NCI-H1436 (cell line): ENCODE results near the gene TBC1D8.

Source experiments
- DNase-seq: peaks from one replicate; lab custom pipeline; 2025; lab: John Stamatoyannopoulos, UW

The TBC1D8 gene

DNA sequence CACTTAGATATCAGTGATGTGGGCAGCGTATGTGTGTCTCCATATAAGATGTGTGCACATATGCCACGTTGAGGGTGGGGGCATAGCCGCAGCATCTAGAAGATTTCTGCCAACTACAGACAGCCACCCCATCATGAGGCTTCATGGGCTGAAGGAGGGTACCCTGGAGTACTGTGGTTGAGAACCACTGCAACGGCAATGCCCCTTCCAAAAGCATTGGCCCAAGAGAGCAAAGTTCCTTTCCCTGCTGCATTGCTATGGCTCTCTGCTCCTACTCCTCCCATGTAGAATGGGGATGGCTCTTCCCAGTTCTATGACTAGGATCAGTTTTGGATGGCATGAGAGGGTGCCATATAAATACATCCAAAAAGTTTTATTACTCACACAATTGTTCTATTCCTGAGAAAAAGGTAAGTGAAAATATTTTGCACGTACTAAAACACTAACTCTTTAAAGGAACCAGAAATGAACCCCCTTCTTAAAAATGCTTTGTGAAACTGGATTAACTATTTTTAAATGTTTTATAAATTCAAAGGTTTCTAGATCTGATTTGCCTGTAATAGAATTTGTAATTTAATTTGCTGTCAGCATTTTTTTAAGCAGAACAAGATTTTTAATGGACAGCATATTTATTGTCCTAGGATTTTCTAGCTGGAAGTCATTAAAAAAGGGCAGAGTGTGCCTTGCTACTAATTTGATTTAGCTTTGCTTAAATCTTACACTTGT lies 153.5 kb downstream of the TBC1D8 start:
- no peak for DNase-seq

DNA sequence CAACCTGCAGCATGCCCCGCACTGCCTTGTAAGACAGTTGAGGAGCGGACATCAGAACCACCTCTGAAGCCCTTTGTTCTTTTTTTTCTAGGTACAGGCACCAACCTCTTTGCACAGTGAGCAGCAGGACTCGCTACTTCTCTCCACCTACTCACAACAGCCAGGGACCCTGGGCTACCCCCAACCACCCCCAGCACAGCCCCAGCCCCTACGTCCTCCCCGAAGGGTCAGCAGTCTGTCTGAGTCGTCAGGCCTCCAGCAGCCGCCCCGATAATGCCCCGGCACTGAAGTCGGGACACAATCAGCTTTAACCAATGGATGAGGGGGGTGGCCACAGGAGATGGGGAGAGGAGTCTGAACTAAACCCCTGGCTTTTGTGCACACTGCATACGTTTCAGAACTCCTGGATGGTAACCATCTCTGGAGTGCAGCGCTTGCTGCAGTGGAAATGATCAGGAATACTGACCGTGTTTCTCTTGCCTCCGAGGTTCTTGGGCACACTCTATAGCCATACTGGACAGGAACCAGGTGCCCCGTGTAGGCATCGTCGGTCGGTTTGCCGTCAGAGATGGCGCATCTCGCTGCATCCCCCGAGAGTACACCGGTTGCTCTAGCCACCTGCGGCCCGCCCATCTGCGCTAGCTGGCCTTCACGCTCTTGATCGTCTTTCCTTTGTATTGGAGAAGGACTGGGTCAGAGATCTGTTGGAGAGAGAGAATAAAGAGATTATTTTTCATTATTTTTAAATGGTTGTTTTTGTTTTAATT lies 155.7 kb downstream of the TBC1D8 start:
- no peak for DNase-seq

DNA sequence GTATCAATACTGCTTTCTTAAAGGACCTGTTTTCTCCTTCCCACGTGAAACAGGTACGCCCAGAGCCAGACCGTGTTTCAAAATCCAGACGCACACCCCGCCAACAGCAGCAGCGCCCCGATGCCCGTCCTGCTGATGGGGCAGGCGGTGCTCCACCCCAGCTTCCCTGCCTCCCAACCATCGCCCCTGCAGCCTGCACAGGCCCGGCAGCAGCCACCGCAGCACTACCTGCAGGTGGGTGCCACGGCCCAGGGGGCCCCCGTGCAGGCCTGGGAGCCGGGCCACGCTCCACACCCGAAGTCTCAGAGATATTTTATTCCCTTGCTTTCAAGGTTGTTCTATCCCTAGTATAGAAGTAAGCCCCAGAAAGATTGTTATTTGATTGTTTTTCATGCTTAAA lies 157.9 kb downstream of the TBC1D8 start:
- DNase-seq, result no peak

DNA sequence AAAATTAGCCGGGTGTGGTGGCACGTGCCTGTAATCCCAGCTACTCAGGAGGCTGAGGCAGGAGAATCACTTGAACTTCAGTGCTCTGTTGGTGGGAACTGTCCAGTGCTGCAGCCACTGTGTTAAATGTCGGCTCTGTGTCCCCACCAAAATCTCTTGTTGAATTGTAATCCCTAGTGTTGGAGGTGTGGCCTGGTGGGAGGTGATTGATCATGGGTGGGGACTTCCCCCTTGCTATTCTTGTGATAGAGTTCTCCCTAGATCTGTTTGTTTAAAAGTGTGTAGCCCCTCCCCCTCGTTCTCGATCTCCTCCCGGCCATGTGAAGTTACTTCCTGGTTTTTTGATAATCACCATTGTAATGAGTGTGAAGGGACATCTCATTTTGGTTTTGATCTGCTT lies 158.9 kb downstream of the TBC1D8 start:
- no peak for DNase-seq

DNA sequence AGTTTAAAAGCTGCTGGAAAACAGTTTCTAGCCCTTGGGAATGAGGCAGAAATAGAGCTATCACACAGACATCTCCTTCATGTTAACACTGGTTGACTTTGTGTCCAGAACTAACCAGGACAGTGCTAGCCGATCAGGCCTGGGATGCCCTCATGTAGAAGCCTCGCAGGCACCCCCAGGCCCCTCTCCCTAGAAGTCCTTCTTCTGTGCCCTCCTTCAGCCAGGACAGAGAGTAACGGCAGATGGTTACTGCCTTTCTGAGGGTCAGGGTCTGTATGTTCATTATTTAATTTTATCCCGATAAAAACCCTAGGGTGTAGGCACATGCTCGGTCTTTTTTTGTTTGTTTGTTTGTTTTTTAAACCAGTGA lies 159.8 kb downstream of the TBC1D8 start:
- DNase-seq, result no peak

DNA sequence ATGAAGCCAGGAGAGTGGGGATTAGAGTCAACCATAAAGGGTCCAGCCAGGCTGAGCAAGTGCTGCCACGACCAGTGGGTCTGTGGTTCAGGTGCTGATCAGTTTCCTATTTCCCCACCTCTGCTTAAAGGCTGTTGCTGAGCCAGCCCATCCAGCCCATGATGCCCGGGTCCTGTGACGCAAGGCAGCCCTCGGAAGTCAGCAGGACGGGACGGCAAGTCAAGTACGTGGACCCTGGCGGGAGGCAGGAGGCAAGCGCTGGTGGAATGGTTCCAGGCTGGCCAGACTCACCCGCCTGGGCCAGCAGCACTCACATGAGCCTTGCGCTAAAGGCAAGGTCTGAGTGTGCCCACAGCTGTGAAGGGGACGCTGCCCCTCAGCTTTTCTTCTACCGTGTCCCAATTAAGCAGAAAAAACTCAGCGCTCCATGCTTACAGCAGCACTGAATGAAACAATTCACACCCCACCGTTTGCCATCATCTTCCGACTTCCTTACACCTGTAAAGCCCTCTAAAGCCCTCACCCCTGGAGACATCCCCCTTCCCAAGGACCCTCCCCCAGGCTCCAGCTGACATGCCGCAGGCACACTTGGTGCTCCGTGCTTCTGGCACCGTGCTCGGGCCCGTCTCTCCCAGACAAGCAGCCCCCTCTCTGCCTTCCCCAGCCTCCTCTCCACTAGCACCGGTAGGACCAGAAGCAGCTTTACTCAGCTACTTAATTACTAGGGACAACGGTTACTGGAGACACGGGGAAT lies 160.4 kb downstream of the TBC1D8 start:
- no peak for DNase-seq

DNA sequence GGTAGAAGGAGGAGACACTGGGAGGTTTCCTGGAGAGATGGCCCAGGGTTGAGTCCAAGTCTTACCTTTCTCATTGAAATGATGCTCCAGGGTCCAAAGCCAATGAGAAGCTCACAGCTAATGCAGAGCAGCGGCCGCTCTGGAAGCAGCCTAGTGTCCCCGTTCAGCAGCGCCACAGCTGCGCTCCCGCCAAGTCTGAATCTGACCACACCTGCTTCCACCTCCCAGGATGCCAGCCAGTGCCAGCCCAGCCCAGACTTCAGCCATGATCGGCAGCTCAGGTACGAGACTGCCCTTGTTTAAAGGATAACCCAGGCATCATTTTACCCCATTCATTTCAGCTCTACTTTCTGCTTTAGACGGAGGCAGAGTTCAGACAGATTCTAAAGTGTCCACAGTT lies 161.0 kb downstream of the TBC1D8 start:
- no peak for DNase-seq

DNA sequence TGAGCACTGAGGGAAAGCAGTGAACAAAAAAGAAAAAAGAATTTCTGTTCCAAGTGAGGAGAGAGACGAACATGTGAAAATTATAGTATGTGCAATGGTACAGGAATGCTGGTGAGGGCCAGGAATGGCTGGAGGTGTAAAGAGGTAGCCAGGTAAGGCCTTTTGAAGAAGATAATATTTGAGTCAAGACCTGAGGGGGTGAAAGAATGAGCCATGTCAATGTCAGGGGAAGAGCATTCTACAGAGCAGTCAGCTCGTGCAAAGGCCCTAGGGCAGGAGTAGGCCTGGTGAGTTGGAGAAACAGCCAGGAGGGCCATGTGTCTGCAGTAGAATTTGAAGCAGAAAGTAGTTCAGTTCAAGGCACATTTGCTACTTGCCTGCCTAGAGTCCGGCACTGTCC lies 161.5 kb downstream of the TBC1D8 start:
- DNase-seq, result no peak

DNA sequence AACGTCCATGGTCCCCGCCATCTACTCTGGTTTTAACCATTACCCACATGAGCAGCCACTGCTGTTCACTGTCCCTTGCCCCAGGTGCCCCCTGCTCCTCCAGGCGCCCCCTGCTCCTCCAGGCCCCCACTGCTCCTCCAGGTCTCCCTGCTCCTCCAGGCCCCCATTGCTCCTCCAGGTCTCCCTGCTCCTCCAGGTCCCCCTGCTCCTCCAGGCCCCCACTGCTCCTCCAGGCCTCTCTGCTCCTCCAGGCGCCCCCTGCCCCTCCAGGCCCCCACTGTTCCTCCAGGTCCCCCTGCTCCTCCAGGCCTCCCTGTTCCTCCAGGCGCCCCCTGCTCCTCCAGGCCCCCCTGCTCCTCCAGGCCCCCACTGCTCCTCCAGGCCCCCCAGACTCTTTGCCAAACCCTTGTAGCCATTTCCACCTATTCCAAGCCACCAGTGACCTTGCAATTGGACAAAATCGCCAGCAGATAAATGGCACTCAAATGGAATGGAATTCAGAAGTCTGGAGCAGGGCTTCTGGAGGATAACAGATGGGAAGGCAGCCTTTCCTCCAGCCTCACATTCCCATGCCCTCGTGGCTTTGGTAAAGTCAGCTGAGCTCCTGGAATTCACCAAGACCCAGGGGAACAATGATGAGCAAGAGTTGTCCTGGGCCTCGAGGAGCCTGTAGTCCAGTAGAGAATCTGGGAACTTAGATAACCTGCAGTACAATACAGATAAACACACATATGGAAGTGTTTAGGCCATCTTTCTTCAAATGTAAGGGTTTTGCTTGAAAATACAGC lies 162.4 kb downstream of the TBC1D8 start:
- no peak for DNase-seq

DNA sequence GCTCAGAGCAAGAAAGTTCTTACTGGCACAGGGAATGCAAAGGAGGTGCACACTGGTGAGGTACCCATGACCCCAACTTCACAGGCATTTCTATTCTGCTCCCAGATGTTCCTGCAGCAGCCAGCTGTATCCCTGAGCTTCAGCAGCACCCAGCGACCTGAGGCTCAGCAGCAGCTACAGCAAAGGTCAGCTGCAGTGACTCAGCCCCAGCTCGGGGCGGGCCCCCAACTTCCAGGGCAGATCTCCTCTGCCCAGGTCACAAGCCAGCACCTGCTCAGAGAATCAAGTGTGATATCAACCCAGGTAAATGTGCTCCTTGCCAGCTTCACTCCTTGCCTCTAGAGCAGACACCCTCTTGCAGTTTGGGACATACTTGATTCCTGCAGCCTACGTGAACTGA lies 163.2 kb downstream of the TBC1D8 start:
- no peak for DNase-seq

DNA sequence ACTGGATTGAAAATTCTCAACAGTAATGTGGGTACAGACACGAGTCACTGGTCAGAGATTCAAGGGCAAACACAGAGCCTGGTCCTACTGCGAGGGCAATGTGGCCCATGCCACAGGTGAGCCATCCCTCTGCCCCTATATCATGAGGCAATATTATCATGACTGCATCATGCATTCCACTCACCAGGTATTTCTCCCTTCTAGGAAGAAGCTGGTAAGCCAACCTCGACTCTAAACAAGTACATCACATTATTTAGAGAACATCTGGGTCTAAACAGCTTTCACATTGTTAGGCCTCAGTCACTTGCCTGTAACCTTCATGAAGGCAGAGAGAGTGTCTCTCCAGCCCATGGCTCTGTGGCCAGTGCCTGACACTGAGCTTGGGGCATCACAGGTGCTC lies 163.6 kb downstream of the TBC1D8 start:
- no peak for DNase-seq

DNA sequence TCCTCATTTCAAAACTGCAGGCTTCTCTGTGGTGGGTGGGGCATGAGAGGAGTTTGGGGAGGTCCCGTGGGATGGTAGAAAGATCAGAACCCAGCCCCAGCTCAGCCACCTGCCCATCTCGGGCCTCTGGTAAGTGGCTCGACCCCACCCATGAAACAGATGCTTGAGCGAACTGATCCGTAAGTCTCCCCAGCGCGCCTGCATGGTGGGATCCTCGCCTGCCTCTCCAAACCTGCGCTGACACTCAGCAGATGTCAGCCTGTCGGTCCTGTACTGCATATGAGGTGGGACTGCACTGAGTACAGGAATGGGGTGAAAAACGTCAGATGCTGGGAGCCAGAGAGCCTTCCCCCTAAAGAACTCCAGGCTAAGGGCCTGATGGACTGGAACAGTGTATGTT lies 165.0 kb downstream of the TBC1D8 start:
- DNase-seq, result no peak

DNA sequence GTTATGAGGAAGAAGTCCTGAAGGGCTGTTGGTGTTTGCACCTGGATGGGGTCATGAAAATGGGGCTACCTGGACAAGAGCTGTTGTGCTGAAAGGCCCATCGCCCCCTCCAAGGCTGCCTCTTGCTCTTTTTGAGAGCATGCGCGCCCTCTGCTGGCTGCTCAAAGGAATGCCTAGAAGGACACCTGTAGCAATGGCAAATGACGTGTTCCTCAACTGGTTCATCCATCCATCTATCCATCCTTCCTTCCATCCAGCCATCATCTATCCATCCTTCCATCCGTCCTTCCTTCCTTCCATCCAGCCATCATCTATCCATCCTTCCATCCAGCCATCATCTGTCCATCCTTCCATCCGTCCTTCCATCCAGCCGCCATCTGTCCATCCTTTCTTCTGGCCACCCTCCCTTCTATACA lies 166.3 kb downstream of the TBC1D8 start:
- DNase-seq, result peak; percentile 63

DNA sequence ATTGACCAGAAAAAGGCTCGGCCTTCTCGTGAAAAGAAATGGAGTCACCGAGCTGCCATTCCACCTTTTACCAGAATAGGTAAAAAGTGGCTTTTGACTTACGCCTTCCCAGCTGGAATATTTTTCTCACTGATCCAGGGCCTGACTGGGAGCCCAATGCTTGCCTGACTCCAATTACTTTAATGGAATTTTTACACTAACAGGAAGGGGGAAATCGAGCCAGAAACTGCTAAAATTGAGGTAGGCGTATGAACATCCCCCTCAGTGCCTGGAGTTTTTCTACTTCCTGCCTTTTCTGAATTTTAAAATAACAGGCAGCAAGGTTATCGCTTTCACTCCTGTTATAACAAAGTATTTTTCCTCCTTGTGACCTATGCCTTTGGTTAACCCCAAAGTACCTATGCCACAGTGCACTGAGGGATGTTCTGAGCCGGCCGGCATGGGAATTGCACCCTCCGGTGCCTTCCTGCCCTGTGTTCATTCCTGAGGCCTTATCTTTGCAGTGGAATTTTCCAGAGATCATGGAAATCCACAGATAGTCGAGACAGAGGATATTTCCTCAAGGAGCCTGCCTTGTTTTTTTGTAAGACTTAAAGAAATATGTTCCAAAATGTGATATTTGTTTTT lies 167.4 kb downstream of the TBC1D8 start:
- no peak for DNase-seq

DNA sequence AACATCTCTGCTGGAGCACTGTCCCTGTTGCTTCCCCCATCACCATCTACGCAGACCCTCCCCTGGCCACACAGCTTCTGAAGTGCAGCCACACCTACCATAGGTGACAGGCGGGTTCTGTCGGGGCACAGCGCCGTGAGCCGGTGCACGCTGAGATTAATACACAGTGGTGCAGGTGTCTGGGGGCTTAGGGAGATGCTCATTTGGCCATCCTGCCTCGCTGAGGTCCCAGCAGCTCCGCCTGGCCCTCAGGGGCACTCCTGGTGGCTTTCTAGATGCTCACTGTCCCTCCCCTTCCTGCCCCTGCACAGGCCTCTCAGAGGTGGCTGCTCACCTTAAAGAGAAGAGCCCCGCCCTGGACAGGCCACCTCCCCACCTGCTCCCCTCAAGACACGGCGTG lies 168.0 kb downstream of the TBC1D8 start:
- no peak for DNase-seq

DNA sequence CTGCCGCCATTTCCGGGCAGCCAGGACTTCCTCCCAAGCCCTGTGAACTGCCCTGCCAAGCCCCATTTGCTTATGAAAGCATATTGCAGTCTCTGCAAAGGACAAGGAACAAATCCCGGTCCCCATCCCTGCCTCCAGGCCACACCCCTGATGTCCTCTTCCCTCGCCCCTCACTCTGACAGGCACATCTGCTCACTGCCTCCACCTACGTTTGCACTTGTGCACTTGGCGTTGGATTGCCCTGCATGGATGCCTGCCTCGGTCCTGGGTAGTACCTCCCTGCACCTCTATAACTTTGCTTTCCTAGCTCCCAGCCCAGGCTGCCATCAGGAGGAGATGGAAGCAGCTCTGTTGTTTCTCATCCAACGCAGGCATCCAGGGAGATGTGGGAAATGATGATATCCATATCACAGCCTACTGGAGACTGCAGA lies 168.7 kb downstream of the TBC1D8 start:
- DNase-seq, result no peak

DNA sequence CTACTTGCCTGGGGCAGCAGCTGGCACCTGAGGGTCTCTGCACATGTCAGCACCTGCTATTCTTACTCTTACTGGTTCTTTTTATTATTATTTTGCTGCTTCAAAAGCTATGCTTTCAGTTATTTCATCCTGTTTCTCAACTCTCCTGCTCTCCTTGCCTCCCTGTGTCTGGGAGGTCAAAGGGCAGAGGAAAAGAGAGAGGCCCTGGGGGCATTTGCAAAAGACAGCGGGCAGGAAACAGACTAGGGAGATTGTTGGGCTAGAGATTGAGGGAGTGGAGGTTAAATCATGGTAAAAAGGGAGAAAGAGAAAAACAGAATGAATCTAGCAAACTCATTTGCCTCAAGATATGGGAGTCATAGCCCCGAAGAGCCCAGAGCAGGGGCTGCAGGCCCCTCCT lies 170.2 kb downstream of the TBC1D8 start:
- DNase-seq, result no peak

DNA sequence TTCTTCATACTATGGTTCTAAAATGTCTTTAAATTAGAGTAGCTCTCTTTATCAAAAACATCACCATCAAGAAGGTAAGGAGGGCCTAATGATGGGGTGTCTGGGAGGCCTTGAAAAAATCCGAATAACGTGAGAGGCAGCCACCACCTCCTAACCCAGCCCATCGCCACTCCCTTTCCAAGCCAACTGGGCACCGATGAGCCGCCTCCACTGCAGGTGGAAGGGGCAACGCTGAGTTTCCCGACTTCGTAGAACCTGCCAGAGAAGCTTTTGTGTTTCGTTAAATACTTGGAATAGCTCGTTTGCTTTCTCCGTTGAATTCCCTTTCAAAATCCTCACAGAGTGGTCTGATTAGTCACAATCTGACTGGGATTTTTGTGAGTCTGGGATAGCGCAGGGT lies 171.1 kb downstream of the TBC1D8 start:
- DNase-seq, result no peak

DNA sequence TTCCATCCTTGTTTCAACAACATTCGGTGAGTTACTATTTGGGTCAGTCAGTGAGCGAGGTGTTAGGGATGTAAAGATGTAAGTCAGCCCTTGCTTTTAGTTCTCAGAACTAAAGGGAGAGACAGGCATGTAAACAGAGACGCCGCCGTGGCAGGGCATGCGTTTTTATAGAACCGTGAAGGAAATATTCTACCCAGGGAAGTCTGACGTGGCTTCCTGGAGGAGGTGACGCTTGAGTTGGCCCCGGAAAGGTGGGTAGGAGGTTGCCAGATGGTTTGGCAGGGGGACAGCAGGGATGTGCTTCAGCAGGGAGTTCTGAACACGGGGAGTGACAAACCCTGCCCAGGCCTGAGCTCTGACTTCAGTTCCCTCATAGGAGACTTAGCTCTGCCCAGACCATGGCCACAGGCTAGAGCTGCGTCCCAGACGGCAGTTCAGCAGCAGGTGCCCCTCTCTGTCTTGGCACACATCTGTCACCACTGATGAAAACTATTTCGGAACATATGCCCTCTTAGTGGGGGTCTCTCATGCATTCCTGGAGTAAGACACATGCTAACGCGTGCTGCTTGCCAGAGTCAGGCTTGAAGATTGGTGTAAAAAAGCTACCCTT lies 172.5 kb downstream of the TBC1D8 start:
- DNase-seq, result no peak

DNA sequence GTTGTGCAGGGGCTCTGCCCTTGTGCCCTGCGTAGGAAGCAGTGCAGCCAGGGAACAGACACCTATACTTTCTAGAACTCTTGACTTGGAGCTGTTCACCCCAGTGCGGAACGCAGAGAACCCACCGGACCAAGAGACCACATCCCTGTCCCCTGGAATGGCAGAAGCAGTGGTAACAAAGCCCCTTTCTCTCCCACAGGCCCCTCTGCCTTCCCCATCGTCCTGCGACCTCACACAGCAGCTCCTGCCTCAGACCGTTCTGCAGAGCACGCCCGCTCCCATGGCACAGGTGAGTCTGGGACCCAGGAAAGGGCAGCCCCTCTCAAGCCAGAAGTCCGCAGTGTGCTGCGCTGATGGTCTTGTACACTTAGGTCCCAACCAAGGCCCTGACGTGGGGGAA lies 173.7 kb downstream of the TBC1D8 start:
- no peak for DNase-seq

DNA sequence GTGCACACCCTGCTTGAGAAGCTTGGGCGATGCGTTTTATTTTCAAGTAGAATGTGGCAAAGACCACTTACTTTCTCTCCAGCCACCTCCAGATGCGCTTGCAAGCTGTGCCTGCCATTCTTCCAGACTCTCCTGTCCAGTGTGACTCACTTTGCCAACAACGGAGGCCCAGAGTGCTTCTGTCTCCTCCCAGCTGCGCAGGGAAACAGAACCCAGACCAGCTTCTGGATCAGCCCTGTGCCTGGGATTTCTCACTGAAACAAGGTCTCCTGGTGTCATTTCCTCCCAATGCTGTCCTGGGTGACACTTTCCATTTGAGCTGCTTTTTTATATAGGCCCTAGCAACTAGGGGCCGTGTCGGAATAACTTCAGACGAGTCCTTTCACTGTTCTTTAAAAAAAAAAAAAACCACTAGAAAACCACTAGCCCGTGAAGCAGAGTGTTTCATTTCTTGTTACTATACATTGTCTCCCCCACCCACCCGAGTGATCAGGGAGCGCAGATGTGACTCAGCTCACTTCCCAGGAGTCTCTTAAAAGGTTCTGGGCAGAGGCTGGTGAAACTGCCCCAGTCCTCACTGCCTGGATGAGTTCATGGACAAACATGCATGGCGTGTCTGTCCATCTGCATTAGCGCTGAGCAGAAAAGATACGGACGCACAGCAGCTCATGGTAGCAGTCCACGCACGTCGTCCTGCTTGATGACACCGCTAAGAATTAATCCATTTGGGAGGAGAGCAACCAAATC lies 174.4 kb downstream of the TBC1D8 start:
- no peak for DNase-seq
